Measurements from ENCODE around the gene CFLAR.
"Not testable (repeated sequence)": the region's sequence is repeated elsewhere in the genome, so short reads cannot be mapped to it uniquely, and the experiment has no call there.

The CFLAR gene

GRCh38 chr2:201152517-201152916 lies 36.6 kb downstream of the CFLAR start:
- Mint-ChIP-seq H3K27me3 (no peaks in the 10 kb centered on the region), H3K4me3 (no peak overlapping the region), H3K4me1 (peaks cover 66% of the 10 kb centered on the region), H3K9me3 (no peaks in the 10 kb centered on the region), H3K27ac (peak overlapping the region in 1 of 2 donors; percentile 89)
- DNase-seq (no peak), ATAC-seq (no peak)

- Mint-ChIP-seq H3K4me3 (no peak overlapping the region), H3K9me3 (no peaks in the 10 kb centered on the region), H3K27me3 (no peaks in the 10 kb centered on the region), H3K27ac (peak overlapping the region in 1 of 2 donors; percentile 55), H3K4me1 (peaks cover 72% of the 10 kb centered on the region)
- ATAC-seq (no peak), DNase-seq (no peak)
Measured at GRCh38 chr2:201152999-201153815, 37.2 kb downstream of the CFLAR start.

DNA sequence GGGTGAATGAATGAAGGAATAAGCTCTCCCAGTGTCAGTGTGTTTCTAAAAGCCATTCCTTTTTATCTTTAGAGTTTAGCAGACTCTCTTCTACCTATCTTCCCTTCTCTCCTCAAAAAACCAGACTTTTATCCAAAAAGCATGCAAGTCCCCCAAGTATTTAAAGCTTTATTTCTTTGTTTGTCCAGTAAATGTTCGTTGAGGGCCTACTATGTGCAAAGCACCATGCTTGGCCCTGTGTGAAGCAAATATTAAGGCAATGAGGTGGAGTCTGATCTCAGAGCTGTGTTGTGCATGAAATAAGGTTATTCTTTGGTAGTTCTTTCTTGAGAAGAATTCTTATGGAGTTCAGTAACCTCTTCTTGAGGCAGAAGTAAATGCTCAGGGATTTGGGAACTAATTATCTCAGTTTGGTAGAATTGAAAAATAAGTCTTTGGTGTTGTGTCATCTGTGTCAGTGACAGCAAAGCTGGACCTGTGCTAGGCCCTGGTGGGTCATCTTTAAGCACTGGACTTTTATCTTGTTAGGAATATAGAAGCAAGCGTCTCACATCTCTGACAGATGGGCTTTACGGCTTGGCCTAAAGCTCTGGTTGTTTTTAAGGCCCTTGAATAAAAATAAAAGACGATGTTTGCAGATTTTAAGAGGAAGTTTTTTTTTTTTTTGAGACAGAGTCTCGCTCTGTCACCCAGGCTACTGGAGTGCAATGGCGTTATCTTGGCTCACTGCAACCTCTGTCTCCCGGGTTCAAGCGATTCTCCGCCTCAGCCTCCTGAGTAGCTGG lies 38.8 kb downstream of the CFLAR start:
- Mint-ChIP-seq H3K9me3 (no peaks in the 10 kb centered on the region), H3K27me3 (no peaks in the 10 kb centered on the region), H3K27ac (peak overlapping the region in 1 of 2 donors; percentile 42), H3K4me3 (no peak overlapping the region), H3K4me1 (peaks cover 62% of the 10 kb centered on the region)
- DNase-seq (no peak), ATAC-seq (no peak)

DNA sequence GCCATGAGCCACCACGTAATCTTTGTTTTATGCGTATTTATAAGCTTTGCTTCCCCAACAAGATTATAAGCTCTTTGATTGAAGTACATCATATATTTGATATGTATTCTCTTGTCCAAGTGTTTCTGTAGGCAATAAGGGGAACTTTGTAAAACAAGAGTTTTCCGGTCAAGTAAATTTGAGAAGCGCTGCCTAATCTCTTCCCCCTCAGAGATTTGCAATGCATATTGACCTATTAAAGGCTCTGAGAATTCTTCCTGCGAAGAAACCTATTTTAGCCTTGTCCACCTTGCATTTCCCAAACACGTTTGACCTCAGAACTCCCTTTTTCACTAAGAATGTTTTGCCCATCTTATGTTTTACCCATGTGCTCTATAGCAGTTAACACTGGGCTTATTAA lies 40.1 kb downstream of the CFLAR start:
- Mint-ChIP-seq H3K4me3 (no peak overlapping the region), H3K4me1 (peaks cover 49% of the 10 kb centered on the region), H3K27ac (peak overlapping the region; percentile 12 to 52), H3K9me3 (no peaks in the 10 kb centered on the region), H3K27me3 (no peaks in the 10 kb centered on the region)
- no peak for DNase-seq
- no peak for ATAC-seq

DNA sequence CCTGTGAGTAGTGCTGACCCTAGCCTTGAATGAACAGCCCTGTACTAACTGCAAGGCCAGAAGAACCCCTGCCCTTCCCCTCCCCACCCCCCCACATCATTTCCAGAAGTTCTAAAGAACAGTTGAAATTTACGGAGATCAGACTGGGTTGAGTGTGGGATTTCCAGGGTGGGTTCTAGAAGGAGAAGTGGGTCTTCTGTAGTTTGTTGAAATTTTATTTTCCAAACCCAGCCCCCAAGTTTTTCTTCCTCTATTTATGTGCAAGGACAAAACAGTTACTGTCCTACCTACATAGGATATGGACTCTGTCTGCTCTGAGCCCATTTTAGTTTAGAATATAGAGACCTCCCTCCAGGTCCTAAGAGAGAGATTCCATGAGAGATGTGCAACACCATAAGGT lies 40.7 kb downstream of the CFLAR start:
- no peaks in the 10 kb centered on the region for H3K27me3 Mint-ChIP-seq
- peak overlapping the region in 1 of 2 donors; percentile 12 for H3K27ac Mint-ChIP-seq
- ATAC-seq (no peak), DNase-seq (no peak)
- peaks cover 43% of the 10 kb centered on the region for H3K4me1 Mint-ChIP-seq
- H3K9me3 Mint-ChIP-seq, result no peaks in the 10 kb centered on the region
- no peak overlapping the region for H3K4me3 Mint-ChIP-seq

GRCh38 chr2:201157694-201158093 lies 41.7 kb downstream of the CFLAR start:
- ATAC-seq (no peak), DNase-seq (no peak)
- no peaks in the 10 kb centered on the region for H3K9me3 Mint-ChIP-seq
- H3K27ac Mint-ChIP-seq, result peak overlapping the region; percentile 61 to 80
- H3K27me3 Mint-ChIP-seq, result no peaks in the 10 kb centered on the region
- no peak overlapping the region for H3K4me3 Mint-ChIP-seq
- peaks cover 42% of the 10 kb centered on the region for H3K4me1 Mint-ChIP-seq

DNA sequence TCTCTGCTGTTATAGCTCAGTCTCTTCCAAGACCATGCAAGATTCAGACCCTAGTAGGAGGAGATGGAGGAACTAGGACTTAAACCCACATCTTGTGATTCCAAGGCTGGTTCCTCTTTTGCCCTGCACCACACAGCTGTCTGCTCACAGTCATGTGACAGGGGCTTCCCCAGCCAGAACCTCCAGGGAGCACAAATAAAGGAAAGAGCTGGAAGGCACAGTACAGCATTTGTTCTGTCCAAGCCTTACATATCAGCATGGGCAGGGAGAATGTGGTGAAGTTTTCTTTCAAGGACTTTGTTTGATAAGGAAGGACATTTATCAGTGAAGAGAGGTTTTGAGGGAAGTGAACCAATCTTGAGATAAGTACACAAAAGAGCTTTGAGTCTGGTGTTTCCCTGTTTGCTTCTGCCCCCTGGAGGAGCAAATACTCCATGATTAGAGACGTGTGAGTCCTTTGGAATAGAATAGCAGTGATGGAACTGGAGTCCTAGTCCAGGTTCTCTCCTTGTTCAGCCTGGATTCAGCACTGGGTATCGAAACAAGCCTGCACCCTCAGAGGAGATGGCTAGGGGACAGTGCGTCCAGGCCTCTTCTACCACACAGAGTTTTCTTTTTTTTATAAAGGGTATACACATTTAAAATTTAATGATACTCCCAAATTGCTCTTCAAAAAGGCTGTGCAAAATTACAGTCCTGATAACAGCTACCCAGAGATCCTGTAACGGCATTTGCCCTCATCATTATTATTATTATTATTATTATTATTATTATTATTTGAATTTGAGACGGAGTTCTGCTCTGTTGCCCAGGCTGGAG lies 42.4 kb downstream of the CFLAR start:
- Mint-ChIP-seq H3K4me1 (peaks cover 39% of the 10 kb centered on the region), H3K27ac (peak overlapping the region; percentile 61 to 80), H3K9me3 (no peaks in the 10 kb centered on the region), H3K4me3 (no peak overlapping the region), H3K27me3 (no peaks in the 10 kb centered on the region)
- ATAC-seq (peak; percentile 83), DNase-seq (no peak)

DNA sequence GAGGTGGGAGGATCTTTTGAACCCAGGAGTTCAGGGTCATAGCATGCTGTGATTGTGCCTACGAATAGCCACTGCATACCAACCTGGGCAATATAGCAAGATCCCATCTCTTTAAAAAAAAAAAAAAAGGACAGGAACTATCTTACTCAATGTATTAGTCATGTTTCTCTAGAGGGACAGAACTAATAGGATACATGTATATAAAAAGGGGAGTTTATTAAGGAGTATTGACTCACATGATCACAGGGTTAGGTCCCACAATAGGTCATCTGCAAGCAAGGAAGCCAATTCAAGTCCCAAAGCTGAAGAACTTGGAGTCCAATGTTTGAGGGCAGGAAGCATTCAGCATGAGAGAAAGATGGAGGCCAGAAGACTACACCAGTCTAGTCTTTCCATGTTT lies 48.2 kb downstream of the CFLAR start:
- ATAC-seq, result no peak
- H3K27ac Mint-ChIP-seq, result peak overlapping the region in 1 of 2 donors; percentile 59
- H3K4me1 Mint-ChIP-seq, result no peaks in the 10 kb centered on the region
- DNase-seq, result no peak
- no peak overlapping the region for H3K4me3 Mint-ChIP-seq
- H3K9me3 Mint-ChIP-seq, result peaks cover 8 to 24% of the 10 kb centered on the region in 2 donors
- no peaks in the 10 kb centered on the region for H3K27me3 Mint-ChIP-seq

DNA sequence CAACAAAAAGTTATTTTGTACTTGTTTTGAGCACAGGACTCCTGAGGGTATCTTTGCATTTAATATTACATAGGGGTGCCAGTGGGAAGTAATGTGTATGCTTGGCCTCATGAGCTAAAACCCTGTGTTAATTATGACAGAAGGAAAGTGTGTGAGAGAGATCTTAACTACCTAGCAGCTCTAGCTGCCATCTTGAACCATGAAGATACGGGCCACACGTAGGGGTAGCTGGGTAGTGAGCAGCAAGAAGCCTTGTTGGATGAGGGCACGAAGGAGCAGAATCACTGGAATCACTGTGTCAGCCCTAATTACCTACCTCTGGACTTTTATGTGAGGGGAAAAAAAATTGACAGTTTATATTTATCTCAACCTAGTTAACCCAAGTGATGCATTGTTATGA lies 51.6 kb downstream of the CFLAR start:
- no peaks in the 10 kb centered on the region for H3K27me3 Mint-ChIP-seq
- DNase-seq (no peak), ATAC-seq (peak; percentile 35)
- no peak overlapping the region for H3K4me3 Mint-ChIP-seq
- no peaks in the 10 kb centered on the region for H3K4me1 Mint-ChIP-seq
- no peak overlapping the region for H3K27ac Mint-ChIP-seq
- peaks cover 15 to 30% of the 10 kb centered on the region in 2 donors for H3K9me3 Mint-ChIP-seq

- H3K4me3 Mint-ChIP-seq, ATAC-seq, DNase-seq, H3K27me3 Mint-ChIP-seq, H3K4me1 Mint-ChIP-seq: not testable (repeated sequence)
- H3K27ac Mint-ChIP-seq, result peak overlapping the region in 1 of 2 donors; percentile 29
- peaks cover 15 to 30% of the 10 kb centered on the region in 2 donors for H3K9me3 Mint-ChIP-seq
Measured at GRCh38 chr2:201168496-201168895, 52.5 kb downstream of the CFLAR start.

DNA sequence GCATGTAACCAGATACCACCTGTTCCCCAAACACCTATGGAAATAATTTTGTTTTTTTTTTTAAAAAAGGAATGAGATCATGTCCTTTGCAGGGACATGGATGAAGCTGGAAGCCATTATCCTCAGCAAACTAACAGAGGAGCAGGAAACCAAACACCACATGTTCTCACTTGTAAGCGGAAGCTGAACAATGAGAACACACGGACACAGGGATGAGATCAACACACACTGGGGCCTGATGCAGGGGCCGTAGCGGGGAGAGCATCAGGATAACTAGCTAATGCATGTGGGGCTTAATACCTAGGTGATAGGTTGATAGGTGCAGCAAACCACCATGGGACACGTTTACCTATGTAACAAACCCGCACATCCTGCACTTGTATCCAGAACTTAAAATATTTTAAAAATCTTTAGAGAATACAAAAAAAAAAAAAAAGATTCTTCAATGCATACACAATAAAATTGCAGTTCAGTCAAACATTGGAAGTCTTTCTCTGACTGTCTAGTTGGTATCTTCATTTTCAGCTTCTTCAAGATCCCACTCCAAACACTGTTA lies 55.4 kb downstream of the CFLAR start:
- H3K4me3 Mint-ChIP-seq, result no peak overlapping the region
- no peak for DNase-seq
- H3K27me3 Mint-ChIP-seq, result no peaks in the 10 kb centered on the region
- no peak for ATAC-seq
- peaks cover 18% of the 10 kb centered on the region for H3K4me1 Mint-ChIP-seq
- H3K27ac Mint-ChIP-seq, result no peak overlapping the region
- peaks cover 15 to 30% of the 10 kb centered on the region in 2 donors for H3K9me3 Mint-ChIP-seq

DNA sequence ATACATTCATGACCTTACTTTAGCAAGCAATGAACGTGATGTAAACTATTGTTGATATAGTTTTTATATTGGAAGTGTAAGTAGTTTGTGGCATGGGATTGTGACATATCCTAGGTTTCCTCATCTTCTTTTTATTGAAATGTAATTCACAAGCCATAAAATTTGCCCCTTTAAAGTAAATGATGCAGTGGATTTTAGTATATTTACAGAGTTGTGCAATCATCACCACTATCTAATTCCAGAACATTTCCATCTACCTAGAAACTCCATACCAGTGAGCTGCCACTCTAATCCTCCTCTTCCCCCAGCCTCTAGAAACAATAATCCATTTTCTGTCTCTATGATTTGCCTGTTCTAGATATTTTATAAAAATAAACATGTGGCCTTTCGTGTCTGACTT lies 56.3 kb downstream of the CFLAR start:
- no peak overlapping the region for H3K27ac Mint-ChIP-seq
- ATAC-seq, result no peak

DNA sequence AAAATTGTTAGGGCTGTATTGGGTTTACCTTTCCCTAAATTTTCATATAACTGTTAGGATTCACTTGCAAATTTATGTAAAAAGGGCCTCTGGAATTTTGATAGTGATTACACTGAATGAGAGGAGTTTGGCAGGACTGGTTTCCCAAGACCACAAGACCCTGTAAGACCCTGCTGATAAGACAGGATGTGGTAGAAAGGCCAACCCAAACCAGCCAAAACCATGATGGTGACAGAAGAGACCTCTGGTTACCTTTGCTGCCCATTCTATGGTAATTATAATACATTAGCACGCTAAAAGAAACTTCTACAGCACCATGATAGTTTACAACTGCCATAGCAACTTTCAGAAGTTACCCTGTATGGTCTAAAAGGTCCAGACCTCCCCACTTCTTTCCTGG lies 58.7 kb downstream of the CFLAR start:
- H3K4me3 Mint-ChIP-seq, result no peak overlapping the region
- peaks cover 32% of the 10 kb centered on the region for H3K4me1 Mint-ChIP-seq
- DNase-seq (no peak), ATAC-seq (no peak)
- peaks cover 1 to 2% of the 10 kb centered on the region in 2 donors for H3K9me3 Mint-ChIP-seq
- no peak overlapping the region for H3K27ac Mint-ChIP-seq
- H3K27me3 Mint-ChIP-seq, result no peaks in the 10 kb centered on the region

More for the DNA sequence above, 56.3 kb downstream of the CFLAR start:
- H3K4me1 Mint-ChIP-seq, result peaks cover 25% of the 10 kb centered on the region
- no peak for DNase-seq
- H3K4me3 Mint-ChIP-seq, result no peak overlapping the region
- H3K27me3 Mint-ChIP-seq, result no peaks in the 10 kb centered on the region
- peaks cover 15 to 21% of the 10 kb centered on the region in 2 donors for H3K9me3 Mint-ChIP-seq

DNA sequence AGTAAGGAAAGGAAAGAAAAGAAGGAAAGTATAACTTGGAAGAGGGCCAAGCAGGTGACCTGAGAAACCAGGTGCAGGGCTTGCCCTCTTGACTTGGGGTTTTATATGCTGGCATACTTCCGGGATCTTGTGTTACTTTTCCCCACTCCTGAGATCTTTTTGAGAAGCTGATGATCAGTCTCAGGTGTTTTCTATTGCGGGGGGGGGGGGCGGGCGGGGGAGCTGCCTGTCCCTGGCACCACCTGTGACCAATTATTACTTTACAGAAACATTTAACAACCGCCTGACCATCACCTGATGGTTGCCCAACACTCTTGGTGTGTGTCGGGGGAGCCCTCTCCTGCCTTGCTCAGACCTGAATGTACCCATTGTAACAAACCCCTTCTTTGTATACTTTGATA lies 60.1 kb downstream of the CFLAR start:
- peak overlapping the region in 1 of 2 donors; percentile 89 for H3K27ac Mint-ChIP-seq
- H3K4me1 Mint-ChIP-seq, result peaks cover 41% of the 10 kb centered on the region
- no peak overlapping the region for H3K4me3 Mint-ChIP-seq
- no peaks in the 10 kb centered on the region for H3K27me3 Mint-ChIP-seq
- H3K9me3 Mint-ChIP-seq, result no peaks in the 10 kb centered on the region
- no peak for DNase-seq
- ATAC-seq, result no peak

- Mint-ChIP-seq H3K27ac (no peak overlapping the region), H3K4me3 (no peak overlapping the region), H3K4me1 (peaks cover 49% of the 10 kb centered on the region), H3K9me3 (no peaks in the 10 kb centered on the region), H3K27me3 (no peaks in the 10 kb centered on the region)
- ATAC-seq, result peak; percentile 29
- DNase-seq, result no peak
Measured at GRCh38 chr2:201180010-201180409, 64.0 kb downstream of the CFLAR start.

Data from stimulated activated naive CD8-positive, alpha-beta T cell treated with anti-CD3 and anti-CD28 coated beads, Interleukin-15, amount 100 ng/mL, for 72 hours (primary cell).